T-helper 1 cell (primary cell): Measurements from ENCODE around the gene DIO1.
"Not testable (repeated sequence)": the region's sequence is repeated elsewhere in the genome, so short reads cannot be mapped to it uniquely, and the experiment has no call there.

Experiments
- DNase-seq, 5 donors: peaks; one replicate each; pipeline ENCODE4 v3.0.0-alpha.2; 2012 to 2020
- total RNA-seq, 4 donors: gene quantifications; one replicate each; lab custom pipeline; 2026; lab: John Stamatoyannopoulos, UW

Gene DIO1
- total RNA-seq, result 0 to 0.30 (median 0) reads per million in 4 donors

DNA sequence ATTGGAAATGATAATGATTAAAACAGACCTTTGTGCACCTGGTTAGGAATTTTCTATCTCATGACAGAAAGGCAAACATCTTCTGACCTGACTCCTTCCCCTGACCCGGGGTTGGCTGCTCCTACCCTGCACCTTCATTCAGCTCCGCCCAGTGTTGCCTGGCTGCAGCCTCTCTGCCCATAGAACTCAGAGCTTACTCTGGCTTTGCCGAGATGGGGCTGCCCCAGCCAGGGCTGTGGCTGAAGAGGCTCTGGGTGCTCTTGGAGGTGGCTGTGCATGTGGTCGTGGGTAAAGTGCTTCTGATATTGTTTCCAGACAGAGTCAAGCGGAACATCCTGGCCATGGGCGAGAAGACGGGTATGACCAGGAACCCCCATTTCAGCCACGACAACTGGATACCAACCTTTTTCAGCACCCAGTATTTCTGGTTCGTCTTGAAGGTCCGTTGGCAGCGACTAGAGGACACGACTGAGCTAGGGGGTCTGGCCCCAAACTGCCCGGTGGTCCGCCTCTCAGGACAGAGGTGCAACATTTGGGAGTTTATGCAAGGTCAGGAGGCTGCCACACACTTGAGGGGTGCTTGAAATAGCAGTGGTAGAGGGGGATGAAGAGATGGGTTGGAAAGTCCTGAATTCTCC, at the start of gene DIO1:
TSS of gene DIO1 (plus strand) at position 189 of the 638 bp plus-strand sequence. CDS start at position 213, 24 bp downstream.
- DNase-seq, result no peak

- no peak for DNase-seq
Observed at GRCh38 chr1:53847980-53848379, 46.0 kb upstream of the DIO1 start.

DNA sequence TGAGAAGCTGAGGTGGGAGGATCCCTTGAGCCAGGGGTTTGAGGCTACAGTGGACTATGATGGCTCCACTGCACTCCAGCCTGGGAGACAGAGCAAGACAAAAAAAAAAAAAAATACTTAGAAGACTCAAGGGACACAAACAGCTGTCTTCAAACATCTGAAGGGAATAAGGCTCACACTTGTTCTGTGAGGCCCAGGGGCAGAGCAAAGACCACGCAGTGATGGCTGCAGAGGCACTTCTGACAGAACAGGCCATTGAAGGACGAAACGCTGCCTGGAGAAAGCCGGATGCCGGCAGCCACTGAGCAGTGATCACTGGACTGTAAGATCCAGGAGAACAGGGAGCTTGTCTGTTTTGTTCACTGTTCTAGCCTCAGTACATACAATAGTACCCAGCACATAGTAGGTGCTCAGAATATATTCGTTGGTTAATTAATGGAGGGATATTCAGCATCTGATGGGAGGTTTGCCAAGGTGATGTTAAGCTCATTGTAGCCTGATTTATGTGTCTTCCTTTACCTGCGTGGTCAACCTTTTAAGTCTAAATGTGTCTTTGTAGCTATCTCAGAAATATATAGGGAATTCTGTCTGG, 43.8 kb upstream of the DIO1 start:
- no peak for DNase-seq

GRCh38 chr1:53851571-53852285, 42.3 kb upstream of the DIO1 start:
- DNase-seq, result no peak

DNA sequence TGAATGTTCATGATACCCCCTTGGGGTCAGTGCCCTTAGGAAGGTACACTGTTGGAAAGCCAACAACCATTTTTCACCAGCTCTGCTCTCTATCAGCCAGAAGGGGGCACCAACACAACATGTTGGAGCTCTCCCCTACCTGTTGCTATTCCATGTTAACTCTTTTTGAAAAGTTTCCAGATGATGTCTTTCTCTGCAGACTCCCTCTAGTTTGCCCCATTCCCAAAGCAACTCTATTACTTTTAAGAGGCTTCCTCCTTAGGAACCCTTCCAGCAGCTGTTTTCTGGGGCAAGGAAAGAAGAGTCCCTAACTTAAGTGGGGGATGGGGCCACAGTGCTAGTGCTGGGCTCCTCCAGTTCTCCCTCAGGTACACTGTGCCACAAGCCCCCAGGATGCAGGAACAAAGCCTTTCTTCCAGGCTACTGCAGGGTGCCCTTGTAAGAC, 33.0 kb upstream of the DIO1 start:
- DNase-seq, result peak in 4 of 5 donors; percentile 13 to 48 (median 32)

DNA sequence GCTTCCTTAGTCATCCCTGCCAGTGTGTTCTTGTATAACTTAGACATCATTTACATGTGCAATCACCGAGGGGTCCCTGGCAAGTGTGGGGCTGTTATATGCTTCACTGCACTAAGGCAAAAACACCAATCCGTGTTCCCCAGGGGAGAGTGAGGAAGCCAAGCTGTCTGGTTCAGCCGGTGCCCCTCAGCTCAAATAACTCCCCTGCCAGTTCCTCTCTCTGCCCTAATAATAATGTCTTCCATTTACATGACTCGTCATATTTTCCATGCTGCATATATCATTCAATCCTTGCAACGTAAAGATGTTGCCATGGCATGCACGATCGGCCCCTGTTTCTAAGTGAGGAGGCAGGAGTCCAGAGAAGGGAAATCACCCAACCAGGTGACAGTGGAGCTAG, 31.5 kb upstream of the DIO1 start:
- no peak for DNase-seq

GRCh38 chr1:53868565-53868964, 25.4 kb upstream of the DIO1 start:
- DNase-seq, result no peak

DNA sequence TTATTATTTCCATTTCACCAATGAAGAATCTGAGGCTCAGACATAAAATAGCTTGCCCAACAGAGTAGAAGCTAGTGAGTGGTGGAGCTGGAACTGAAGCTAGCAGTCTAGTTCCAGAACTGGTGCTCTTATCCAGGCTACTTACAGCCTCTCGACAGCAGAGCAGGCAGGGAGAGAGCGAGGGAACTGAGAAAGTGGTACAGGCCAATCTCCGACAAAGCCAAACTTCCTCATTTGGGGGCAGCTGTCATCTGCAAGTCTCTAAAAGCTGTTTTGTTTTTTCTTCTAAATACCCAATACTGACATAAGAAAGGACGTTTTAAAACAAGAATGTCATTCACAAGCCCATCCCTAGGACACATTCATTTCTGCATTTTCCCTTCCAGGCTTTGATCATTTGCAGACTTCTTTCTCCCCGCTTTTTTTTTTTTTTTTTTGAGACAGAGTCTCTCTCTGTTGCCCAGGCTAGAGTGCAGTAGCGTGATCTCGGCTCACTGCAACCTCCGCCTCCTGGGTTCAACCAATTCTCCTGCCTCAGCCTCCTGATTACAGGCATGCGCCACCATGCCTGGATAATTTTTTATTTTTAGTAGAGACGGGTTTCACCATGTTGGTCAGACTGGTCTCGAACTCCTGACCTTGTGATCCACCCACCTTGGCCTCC, 24.4 kb upstream of the DIO1 start:
- DNase-seq, result no peak

GRCh38 chr1:53871221-53871620, 22.8 kb upstream of the DIO1 start:
- no peak for DNase-seq

DNA sequence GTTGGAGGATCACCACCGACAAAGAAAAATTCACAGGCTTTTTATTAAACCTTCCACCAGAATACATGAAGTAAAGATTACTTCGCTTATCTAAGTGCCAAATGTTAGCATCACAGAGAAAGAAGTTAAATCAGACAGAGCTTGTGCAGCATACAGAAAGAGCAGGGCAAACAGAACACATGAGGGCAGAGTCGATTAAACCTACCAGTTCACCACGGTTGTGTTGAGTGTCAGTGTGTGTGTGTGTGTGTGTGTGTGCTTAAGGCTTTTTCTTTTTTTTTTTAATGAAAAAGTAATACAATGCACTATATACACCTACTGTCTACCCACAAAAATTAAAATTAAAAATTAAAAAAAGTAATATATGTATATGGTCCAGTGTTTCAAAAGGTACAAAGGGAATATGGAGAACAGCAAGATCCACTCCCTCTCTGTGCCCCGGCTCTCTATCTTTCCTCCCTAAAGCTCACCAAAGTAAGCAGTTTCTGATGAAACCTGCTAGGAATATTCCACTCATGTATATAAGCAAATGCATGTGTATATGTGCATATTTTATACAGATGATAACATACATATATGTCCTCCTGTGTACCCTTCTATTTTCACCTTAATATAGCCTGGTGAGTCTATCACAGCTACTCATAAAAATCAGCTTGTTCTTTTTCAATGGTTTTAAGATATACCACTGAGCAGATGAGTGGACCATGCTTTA, 22.1 kb upstream of the DIO1 start:
- DNase-seq, result no peak

DNA sequence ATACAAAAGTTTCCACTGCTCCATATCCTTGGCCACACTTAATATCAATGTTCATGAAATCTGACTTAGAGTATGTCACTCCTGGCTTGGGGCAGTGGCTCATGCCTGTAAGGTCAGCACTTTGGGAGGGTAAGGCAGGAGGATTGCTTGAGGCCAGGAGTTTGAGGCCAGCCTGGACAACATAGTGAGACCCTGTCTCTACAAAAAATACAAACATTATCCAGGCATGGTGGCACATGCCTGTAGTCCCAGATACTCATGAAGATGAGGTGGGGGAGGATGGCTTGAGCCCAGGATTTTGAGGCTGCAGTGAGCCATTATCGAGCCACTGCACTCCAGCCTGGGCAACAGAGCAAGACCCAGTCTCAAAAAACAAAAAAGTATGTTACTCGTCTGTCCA, 18.8 kb upstream of the DIO1 start:
- not testable (repeated sequence) for DNase-seq

DNA sequence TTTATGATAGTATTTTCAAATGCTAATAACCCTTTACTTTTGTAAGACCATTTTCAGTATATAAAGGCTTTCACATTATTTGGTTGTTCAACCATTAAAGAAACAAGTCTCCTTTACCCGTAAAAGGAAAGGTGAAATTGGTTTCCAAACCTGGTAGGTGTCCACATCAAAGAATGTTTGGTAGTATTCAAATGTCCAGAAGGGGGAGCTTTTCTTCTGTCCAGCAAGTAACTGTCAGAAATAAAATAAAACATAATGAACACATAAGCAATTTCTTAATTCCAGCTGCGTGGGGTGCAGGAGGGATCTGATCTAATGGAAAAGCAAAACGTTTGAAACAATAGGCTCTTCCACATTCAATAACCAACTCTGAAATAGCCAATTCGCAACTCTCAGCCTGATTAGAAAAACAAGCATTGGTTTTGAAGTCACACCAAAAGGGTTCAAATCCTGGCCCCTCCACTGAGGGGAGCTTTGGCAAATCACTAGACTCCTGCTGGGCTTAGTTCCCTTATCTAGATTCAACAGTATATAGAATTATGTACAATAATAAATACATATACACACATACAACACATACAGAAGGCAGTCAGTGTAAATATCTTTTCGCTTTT, 15.4 kb upstream of the DIO1 start:
- peak in 1 of 5 donors; percentile 43 for DNase-seq

- not testable (repeated sequence) for DNase-seq
Observed at GRCh38 chr1:53881853-53882252, 12.1 kb upstream of the DIO1 start.

- not testable (repeated sequence) for DNase-seq
Observed at GRCh38 chr1:53883600-53883999, 10.4 kb upstream of the DIO1 start.

- peak in 1 of 5 donors; percentile 6 for DNase-seq
Observed at GRCh38 chr1:53888681-53889080, 5.3 kb upstream of the DIO1 start.

- DNase-seq, result peak; percentile 69 to 94 (median 80)
Observed at GRCh38 chr1:53889304-53890298, 4.4 kb upstream of the DIO1 start, which contains the start of gene YIPF1. Gene YIPF1 (minus strand): TSS chr1:53889797. CDS start chr1:53888937, 860 bp downstream.

DNA sequence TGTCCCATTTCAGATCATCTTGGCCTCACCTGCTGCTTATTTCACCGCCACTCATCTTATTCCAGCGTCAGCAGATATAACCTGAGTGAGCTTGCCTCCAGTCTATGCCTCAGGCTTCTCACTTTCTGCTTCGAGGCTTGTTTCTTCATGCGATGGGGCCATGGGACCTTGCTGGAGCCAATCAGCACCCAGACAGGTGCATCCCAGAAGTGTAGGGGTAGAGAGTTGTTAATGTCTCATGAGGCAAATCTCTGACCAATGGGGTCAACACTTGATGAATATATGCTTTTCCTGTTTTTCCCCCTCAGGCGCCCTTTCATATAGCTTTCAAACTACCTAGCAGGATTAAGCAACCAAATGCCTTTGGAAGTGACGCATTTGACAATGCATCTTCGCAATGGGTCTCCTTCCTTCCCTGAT, 3.5 kb upstream of the DIO1 start:
- DNase-seq, result no peak

GRCh38 chr1:53891018-53891417, 3.0 kb upstream of the DIO1 start:
- no peak for DNase-seq

DNA sequence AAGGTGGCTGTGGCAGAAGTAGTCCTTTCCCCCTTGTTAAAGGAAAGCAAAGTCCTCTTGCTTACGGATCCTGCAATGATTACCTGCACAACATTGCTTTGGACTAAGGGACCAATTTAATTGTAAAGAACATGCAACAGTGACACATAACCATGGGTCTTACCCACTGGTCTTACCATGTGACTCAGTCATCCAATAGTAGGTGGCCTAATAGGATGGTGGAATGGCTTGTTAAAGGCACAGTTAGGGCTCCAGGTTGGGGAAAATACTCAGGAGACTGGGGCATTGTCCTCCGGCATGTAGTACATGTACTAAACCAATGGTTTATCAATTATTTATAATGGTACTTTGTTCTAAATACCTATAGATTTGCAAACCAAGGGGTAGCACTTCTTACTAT, 2.3 kb upstream of the DIO1 start:
- DNase-seq, result no peak

DNA sequence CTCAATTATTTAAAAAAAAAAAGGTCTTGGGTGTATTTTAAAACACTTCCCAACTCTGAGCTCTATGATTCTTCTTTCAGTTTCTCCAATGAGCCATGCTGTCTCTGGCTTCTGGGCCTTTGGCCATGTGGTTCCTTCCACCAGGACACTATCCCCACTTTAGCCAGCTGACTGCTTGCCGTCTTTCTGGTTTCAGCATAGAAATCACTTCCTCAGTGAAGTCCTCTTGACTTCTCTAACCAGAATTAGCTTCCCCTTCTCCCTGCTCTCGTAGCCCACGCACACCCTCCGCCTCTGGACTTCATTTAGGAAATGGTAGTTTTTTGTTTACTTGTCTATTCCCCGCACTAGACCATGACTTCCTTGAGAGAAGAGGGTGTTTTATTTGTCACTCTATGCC, 1.1 kb upstream of the DIO1 start:
- no peak for DNase-seq

GRCh38 chr1:53894644-53895043, 657 bp downstream of the DIO1 start:
- DNase-seq, result no peak
